ENCODE measurements around the gene SLC8A1. TPM values are rescaled to one million over a fixed set of nuclear protein-coding genes. Genes with fewer than 3 reads are reported as not detected.

Gene SLC8A1
- total and polyA plus RNA-seq, 7 donors, result 0.20 to 4.9 (median 2.3) TPM

- intact Hi-C loops (cut with DNase I), result no loop called here
- H3K27me3 ChIP-seq (ENCODE audit: insufficient read depth in 3 of 3, low read length in 2 of 3), result no peaks in the 10 kb centered on the region
- no peaks in the 10 kb centered on the region for H3K9me3 ChIP-seq
- DNase-seq (no peak), ATAC-seq (no peak)
- H3K4me3 ChIP-seq, result no peak overlapping the region
- H3K4me1 ChIP-seq, result peaks cover 7% of the 10 kb centered on the region
- 97 to 98% (median 98%) methylated on average over 2 of the region's 2 CpGs for WGBS, 3 donors
- no peak for TF ChIP-seq CTCF (IDR thresholded peaks at IDR 0.05)
- no peak overlapping the region for H3K27ac ChIP-seq
- no peaks in the 10 kb centered on the region for H3K36me3 ChIP-seq (ENCODE audit: insufficient read depth in 1 of 2, low read depth in 1 of 2)
Measured at GRCh38 chr2:40367032-40367431, 84.9 kb downstream of the SLC8A1 start.

GRCh38 chr2:40364151-40364874 lies 87.6 kb downstream of the SLC8A1 start:
- WGBS, 3 donors, result 18 to 29% (median 22%) methylated on average over 3 of the region's 3 CpGs
- no peak for ATAC-seq

GRCh38 chr2:40363631-40364030 lies 88.3 kb downstream of the SLC8A1 start:
- no peak overlapping the region for H3K27ac ChIP-seq
- H3K4me3 ChIP-seq, result peak overlapping the region; percentile 23
- DNase-seq, result no peak
- intact Hi-C loops (cut with DNase I), result no loop called here
- H3K4me1 ChIP-seq, result no peaks in the 10 kb centered on the region
- no peaks in the 10 kb centered on the region for H3K36me3 ChIP-seq (ENCODE audit: insufficient read depth in 1 of 2, low read depth in 1 of 2)
- H3K27me3 ChIP-seq (ENCODE audit: insufficient read depth in 3 of 3, low read length in 2 of 3), result no peaks in the 10 kb centered on the region
- no peak for TF ChIP-seq CTCF (IDR thresholded peaks at IDR 0.05)
- no peak for ATAC-seq
- no peaks in the 10 kb centered on the region for H3K9me3 ChIP-seq
- WGBS, 3 donors, result 65 to 77% (median 66%) methylated on average over 6 of the region's 6 CpGs

More at GRCh38 chr2:40364151-40364874, 87.6 kb downstream of the SLC8A1 start:
- Histone ChIP-seq H3K27ac (peak overlapping the region; percentile 19), H3K4me1 (no peaks in the 10 kb centered on the region), H3K4me3 (peak overlapping the region; percentile 23), H3K36me3 (ENCODE audit: insufficient read depth in 1 of 2, low read depth in 1 of 2) (no peaks in the 10 kb centered on the region), H3K9me3 (no peaks in the 10 kb centered on the region), H3K27me3 (ENCODE audit: insufficient read depth in 3 of 3, low read length in 2 of 3) (no peaks in the 10 kb centered on the region)
- intact Hi-C loops (cut with DNase I), result no loop called here
- DNase-seq, result no peak
- no peak for TF ChIP-seq CTCF (IDR thresholded peaks at IDR 0.05)

- Histone ChIP-seq H3K36me3 (ENCODE audit: insufficient read depth in 1 of 2, low read depth in 1 of 2) (no peaks in the 10 kb centered on the region), H3K4me1 (no peaks in the 10 kb centered on the region), H3K9me3 (no peaks in the 10 kb centered on the region), H3K27me3 (ENCODE audit: insufficient read depth in 3 of 3, low read length in 2 of 3) (no peaks in the 10 kb centered on the region), H3K27ac (no peak overlapping the region), H3K4me3 (peak overlapping the region; percentile 23)
- intact Hi-C loops (cut with DNase I), result no loop called here
- WGBS, 3 donors, result 74 to 93% (median 74%) methylated on average over 1 of the region's 1 CpG
- ATAC-seq (no peak), DNase-seq (no peak)
- TF ChIP-seq CTCF (IDR thresholded peaks at IDR 0.05), result no peak
Measured at GRCh38 chr2:40363231-40363630, 88.7 kb downstream of the SLC8A1 start.

GRCh38 chr2:40361478-40361877 lies 90.4 kb downstream of the SLC8A1 start:
- Histone ChIP-seq H3K4me3 (no peak overlapping the region), H3K4me1 (no peaks in the 10 kb centered on the region), H3K27ac (no peak overlapping the region), H3K27me3 (ENCODE audit: insufficient read depth in 3 of 3, low read length in 2 of 3) (no peaks in the 10 kb centered on the region), H3K36me3 (ENCODE audit: insufficient read depth in 1 of 2, low read depth in 1 of 2) (no peaks in the 10 kb centered on the region), H3K9me3 (no peaks in the 10 kb centered on the region)
- no peak for TF ChIP-seq CTCF (IDR thresholded peaks at IDR 0.05)
- WGBS, 3 donors, result 88 to 93% (median 90%) methylated on average over 4 of the region's 4 CpGs
- ATAC-seq (no peak), DNase-seq (no peak)
- intact Hi-C loops (cut with DNase I), result no loop called here

All from psoas muscle (tissue), 8 donors.